ENCODE results near the gene GIT1.

- TF ChIP-seq CTCF (IDR thresholded peaks at IDR 0.05) (no peak), YY1 (IDR thresholded peaks at IDR 0.05; ENCODE audit: low read depth) (no peak), RXRA (IDR thresholded peaks at IDR 0.05; ENCODE audit: borderline replicate concordance, low read depth) (no peak), MXI1 (IDR thresholded peaks at IDR 0.05; ENCODE audit: low read depth, low read length) (no peak)
These were observed 1.4 kb downstream of the GIT1 start for GRCh38 chr17:29588017-29588561.
